Naive thymus-derived CD4-positive, alpha-beta T cell (primary cell): ENCODE results near the gene TIMM21. TPM values are rescaled to one million over a fixed set of nuclear protein-coding genes. Genes with fewer than 3 reads are reported as not detected.

ENCODE experiments used
- ATAC-seq: fragments of 150-1000 bp; cut with Tn5 transposase; 2 replicates; pipeline ENCODE4 v1.10.0; 2021; ENCODE audit warnings: mild to moderate bottlenecking, moderate library complexity
- CTCF ChIA-PET: fragments of 350-600 bp; sonication (Branson Sonifier 250); formaldehyde crosslinking; loops from one replicate; lab custom pipeline; 2021; ENCODE audit warnings: antibody characterized with exemption; lab: Charles Lee
- POLR2A ChIA-PET: fragments of 350-600 bp; sonication (Branson Sonifier 250); formaldehyde crosslinking; loops from one replicate; lab custom pipeline; 2021; ENCODE audit warnings: antibody characterized with exemption, inconsistent platforms; lab: Charles Lee
- DNase-seq, 9 donors: peaks; one replicate each; pipeline versions ENCODE4 v3.0.0 to v3.0.0-alpha.2; 2020 to 2022; ENCODE audit warnings: mixed read lengths in 1 of 9
- H3K27ac ChIP-seq: one replicate; pipeline ENCODE4 v1.7.0; 2013; ENCODE audit warnings: mild to moderate bottlenecking, low read depth, low read length, moderate library complexity
- H3K27me3 ChIP-seq, 2 donors: one replicate each; pipeline ENCODE4 v1.7.0; 2013; ENCODE audit warnings: low read length in 2 of 2, mild to moderate bottlenecking in 2 of 2, moderate library complexity in 2 of 2; ENCODE audit not compliant: control insufficient read depth in 2 of 2, insufficient read depth in 2 of 2
- H3K36me3 ChIP-seq, 3 experiments: 1 replicate in 2 of 3; 2 replicates in 1 of 3; pipeline ENCODE4 v1.7.0; 2013; ENCODE audit warnings: low read length in 3 of 3, mild to moderate bottlenecking in 3 of 3, moderate library complexity in 1 of 3; ENCODE audit not compliant: insufficient read depth in 3 of 3, control insufficient read depth in 2 of 3
- H3K4me1 ChIP-seq, 2 donors: one replicate each; pipeline ENCODE4 v1.7.0; 2013; ENCODE audit warnings: low read length in 2 of 2, mild to moderate bottlenecking in 2 of 2, moderate library complexity in 1 of 2; ENCODE audit not compliant: control insufficient read depth in 2 of 2, insufficient read depth in 2 of 2
- H3K4me3 ChIP-seq: 2 replicates; pipeline ENCODE4 v1.7.0; 2013; ENCODE audit warnings: mild to moderate bottlenecking, low read length
- H3K9me3 ChIP-seq, 3 experiments: 1 replicate in 2 of 3; 2 replicates in 1 of 3; pipeline ENCODE4 v1.7.0; 2013; ENCODE audit warnings: low read length in 3 of 3; ENCODE audit not compliant: control insufficient read depth in 2 of 3
- H3K27ac Mint-ChIP-seq, 9 donors: one replicate each; pipeline ENCODE4 v1.8.0; 2020 to 2022; ENCODE audit warnings: mixed read lengths in 9 of 9, mild to moderate bottlenecking in 8 of 9, moderate library complexity in 5 of 9, inconsistent platforms in 2 of 9
- H3K27me3 Mint-ChIP-seq, 5 donors: one replicate each; pipeline ENCODE4 v1.8.0; 2021 to 2022; ENCODE audit warnings: mixed read lengths in 5 of 5, mild to moderate bottlenecking in 1 of 5
- H3K36me3 Mint-ChIP-seq, 5 donors: one replicate each; pipeline ENCODE4 v1.8.0; 2020 to 2022; ENCODE audit warnings: mixed read lengths in 5 of 5, mild to moderate bottlenecking in 3 of 5, inconsistent platforms in 1 of 5
- H3K4me1 Mint-ChIP-seq, 7 donors: one replicate each; pipeline ENCODE4 v1.8.0; 2020 to 2022; ENCODE audit warnings: mixed read lengths in 7 of 7, mild to moderate bottlenecking in 3 of 7, inconsistent platforms in 1 of 7
- H3K4me3 Mint-ChIP-seq, 10 donors: one replicate each; pipeline ENCODE4 v1.8.0; 2020 to 2022; ENCODE audit warnings: mild to moderate bottlenecking in 10 of 10, mixed read lengths in 10 of 10, moderate library complexity in 6 of 10, inconsistent platforms in 2 of 10
- H3K9me3 Mint-ChIP-seq, 11 donors: one replicate each; pipeline ENCODE4 v1.8.0; 2020 to 2022; ENCODE audit warnings: mixed read lengths in 11 of 11, mild to moderate bottlenecking in 4 of 11, inconsistent platforms in 1 of 11, moderate library complexity in 1 of 11
- intact Hi-C, 2 donors: fragments of 100-400 bp; cut with micrococcal nuclease; formaldehyde crosslinking; loops; one replicate each; pipeline ENCODE4 v1.15.1; 2023
- polyA plus RNA-seq, 2 donors: library from polyadenylated mRNA; unstranded; fragments of 300-500 nt; fragmentation: Illumina TruSeq; gene quantifications; one replicate each; pipeline ENCODE4 v1.2.3, GENCODE V29; 2021
- total RNA-seq, 6 experiments: library from RNA in 5 of 6; stranded (reverse) in 5 of 6; gene quantifications; 1 replicate in 5 of 6; 2 replicates in 1 of 6; pipeline ENCODE4 v1.2.3 and lab custom pipeline; 2021 to 2026

TIMM21 gene
- total and polyA plus RNA-seq, 7 experiments from 2014 or later = 9.7 to 30.2 (median 25.8) TPM

GRCh38 chr18:74178884-74179283, 30.6 kb downstream of the TIMM21 start:
- peaks cover 7 to 41% (median 15%) of the 10 kb centered on the region in 5 donors for H3K27me3 Mint-ChIP-seq
- H3K9me3 Mint-ChIP-seq = no peaks in the 10 kb centered on the region
- no peaks in the 10 kb centered on the region for H3K27me3 ChIP-seq
- intact Hi-C loops = no loop called here
- no peaks in the 10 kb centered on the region for H3K4me1 Mint-ChIP-seq
- H3K27ac ChIP-seq = no peak overlapping the region
- no peaks in the 10 kb centered on the region for H3K9me3 ChIP-seq
- no peak overlapping the region for H3K4me3 ChIP-seq
- H3K4me3 Mint-ChIP-seq = no peak overlapping the region
- DNase-seq (no peak), ATAC-seq (no peak)
- no peaks in the 10 kb centered on the region for H3K36me3 ChIP-seq
- POLR2A ChIA-PET = no interaction called here
- H3K4me1 ChIP-seq = no peaks in the 10 kb centered on the region
- CTCF ChIA-PET = interaction anchor here (0.6 kb wide), 1 partner anchor 963 kb away, joined by 3 read pairs; no protein-coding TSS in a partner anchor
- H3K36me3 Mint-ChIP-seq = no peaks in the 10 kb centered on the region
- no peak overlapping the region for H3K27ac Mint-ChIP-seq

GRCh38 chr18:74179623-74180199, 31.4 kb downstream of the TIMM21 start:
- Histone ChIP-seq H3K27ac (no peak overlapping the region), H3K4me1 (no peaks in the 10 kb centered on the region), H3K4me3 (no peak overlapping the region), H3K36me3 (no peaks in the 10 kb centered on the region), H3K9me3 (no peaks in the 10 kb centered on the region), H3K27me3 (no peaks in the 10 kb centered on the region)
- H3K9me3 Mint-ChIP-seq = no peaks in the 10 kb centered on the region
- no peaks in the 10 kb centered on the region for H3K4me1 Mint-ChIP-seq
- H3K27me3 Mint-ChIP-seq = peaks cover 9 to 35% (median 15%) of the 10 kb centered on the region in 5 donors
- H3K4me3 Mint-ChIP-seq = no peak overlapping the region
- no peak for ATAC-seq
- intact Hi-C loops = no loop called here
- DNase-seq = no peak
- POLR2A ChIA-PET = no interaction called here
- CTCF ChIA-PET = no interaction called here
- no peaks in the 10 kb centered on the region for H3K36me3 Mint-ChIP-seq
- no peak overlapping the region for H3K27ac Mint-ChIP-seq

DNA sequence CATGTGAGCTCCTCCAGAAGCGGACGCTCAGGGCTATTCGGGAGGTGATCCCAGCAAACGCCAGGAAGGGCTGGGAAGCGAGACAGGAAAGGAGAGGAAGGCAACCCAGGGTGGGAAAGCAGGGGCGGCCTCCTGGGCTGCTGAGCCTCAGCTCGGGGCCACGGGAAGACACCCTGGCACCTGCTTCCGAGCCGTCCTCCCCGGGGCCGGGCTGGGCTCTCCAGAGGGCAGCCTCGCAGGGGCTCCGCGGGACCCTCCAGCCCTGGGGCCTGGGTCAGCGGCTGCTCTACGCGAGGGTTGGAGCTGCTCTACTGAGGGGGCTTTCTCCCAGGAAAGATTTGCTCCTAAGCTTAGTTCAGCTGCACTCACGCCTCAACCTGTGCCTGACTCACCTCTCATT, 34.0 kb downstream of the TIMM21 start:
- Mint-ChIP-seq H3K36me3 (no peaks in the 10 kb centered on the region), H3K4me3 (no peak overlapping the region), H3K9me3 (no peaks in the 10 kb centered on the region), H3K27me3 (peaks cover 9 to 19% (median 13%) of the 10 kb centered on the region in 5 donors), H3K4me1 (no peaks in the 10 kb centered on the region), H3K27ac (no peak overlapping the region)
- H3K27me3 ChIP-seq = no peaks in the 10 kb centered on the region
- intact Hi-C loops = no loop called here
- H3K27ac ChIP-seq = no peak overlapping the region
- H3K9me3 ChIP-seq = no peaks in the 10 kb centered on the region
- POLR2A ChIA-PET = no interaction called here
- DNase-seq = no peak
- ATAC-seq = no peak
- no peaks in the 10 kb centered on the region for H3K4me1 ChIP-seq
- no peaks in the 10 kb centered on the region for H3K36me3 ChIP-seq
- CTCF ChIA-PET = no interaction called here
- no peak overlapping the region for H3K4me3 ChIP-seq

DNA sequence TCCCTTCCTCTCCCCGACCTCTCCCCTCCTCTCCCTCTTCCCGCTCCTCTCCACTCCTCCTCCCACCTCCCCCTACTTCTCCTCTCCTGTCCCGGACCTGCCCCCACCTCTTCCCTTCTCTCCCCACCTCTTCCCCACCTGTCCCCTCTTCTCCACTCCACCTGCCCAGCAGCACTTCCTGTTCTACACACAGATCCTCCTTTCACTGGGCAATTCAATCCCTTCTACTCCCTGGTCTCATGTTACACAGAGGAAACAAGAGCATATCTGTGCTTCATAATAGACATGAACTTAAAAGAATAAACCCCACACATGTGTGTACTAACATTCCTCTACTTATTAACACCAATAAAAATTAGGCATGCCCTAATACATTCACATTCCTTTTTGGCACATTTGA, 34.8 kb downstream of the TIMM21 start:
- intact Hi-C loops = no loop called here
- H3K36me3 ChIP-seq = no peaks in the 10 kb centered on the region
- ChIA-PET CTCF (no interaction called here), POLR2A (no interaction called here)
- DNase-seq (no peak), ATAC-seq (no peak)
- H3K27me3 ChIP-seq = no peaks in the 10 kb centered on the region
- H3K4me3 Mint-ChIP-seq = no peak overlapping the region
- no peaks in the 10 kb centered on the region for H3K9me3 ChIP-seq
- H3K4me3 ChIP-seq = no peak overlapping the region
- H3K27ac ChIP-seq = no peak overlapping the region
- H3K4me1 ChIP-seq = no peaks in the 10 kb centered on the region
- no peaks in the 10 kb centered on the region for H3K4me1 Mint-ChIP-seq
- H3K36me3 Mint-ChIP-seq = no peaks in the 10 kb centered on the region
- no peak overlapping the region for H3K27ac Mint-ChIP-seq
- H3K9me3 Mint-ChIP-seq = no peaks in the 10 kb centered on the region
- H3K27me3 Mint-ChIP-seq = peaks cover 9 to 23% (median 13%) of the 10 kb centered on the region in 5 donors

- Histone ChIP-seq H3K4me1 (no peaks in the 10 kb centered on the region), H3K27me3 (no peaks in the 10 kb centered on the region), H3K9me3 (no peaks in the 10 kb centered on the region), H3K4me3 (no peak overlapping the region), H3K27ac (no peak overlapping the region), H3K36me3 (no peaks in the 10 kb centered on the region)
- Mint-ChIP-seq H3K27ac (no peak overlapping the region), H3K36me3 (no peaks in the 10 kb centered on the region), H3K4me3 (no peak overlapping the region), H3K4me1 (no peaks in the 10 kb centered on the region), H3K9me3 (no peaks in the 10 kb centered on the region), H3K27me3 (peaks cover 9 to 37% (median 13%) of the 10 kb centered on the region in 5 donors)
- DNase-seq = no peak
- intact Hi-C loops = no loop called here
- ChIA-PET CTCF (interaction anchor here (1.0 to 1.2 kb wide), 2 partner anchors 31 to 157 kb away, joined by 3 read pairs; no protein-coding TSS in a partner anchor), POLR2A (interaction anchor here (0.7 kb wide), 1 partner anchor 12 kb away, joined by 3 read pairs; no protein-coding TSS in a partner anchor)
- no peak for ATAC-seq
These were observed 36.6 kb downstream of the TIMM21 start for GRCh38 chr18:74184875-74185274.

GRCh38 chr18:74185860-74186259, 37.5 kb downstream of the TIMM21 start:
- no peaks in the 10 kb centered on the region for H3K36me3 ChIP-seq
- Mint-ChIP-seq H3K4me1 (no peaks in the 10 kb centered on the region), H3K27ac (no peak overlapping the region), H3K27me3 (peaks cover 9 to 34% (median 13%) of the 10 kb centered on the region in 5 donors), H3K4me3 (no peak overlapping the region), H3K36me3 (no peaks in the 10 kb centered on the region), H3K9me3 (no peaks in the 10 kb centered on the region)
- H3K27ac ChIP-seq = no peak overlapping the region
- no peak for ATAC-seq
- H3K27me3 ChIP-seq = peaks cover 0 to 2% of the 10 kb centered on the region in 2 donors
- no peak for DNase-seq
- H3K9me3 ChIP-seq = no peaks in the 10 kb centered on the region
- H3K4me1 ChIP-seq = no peaks in the 10 kb centered on the region
- ChIA-PET CTCF (interaction anchor here (1.0 to 1.2 kb wide), 2 partner anchors 32 to 156 kb away, joined by 3 read pairs; no protein-coding TSS in a partner anchor), POLR2A (interaction anchor here (0.7 kb wide), 1 partner anchor 11 kb away, joined by 3 read pairs; no protein-coding TSS in a partner anchor)
- intact Hi-C loops = no loop called here
- H3K4me3 ChIP-seq = no peak overlapping the region

DNA sequence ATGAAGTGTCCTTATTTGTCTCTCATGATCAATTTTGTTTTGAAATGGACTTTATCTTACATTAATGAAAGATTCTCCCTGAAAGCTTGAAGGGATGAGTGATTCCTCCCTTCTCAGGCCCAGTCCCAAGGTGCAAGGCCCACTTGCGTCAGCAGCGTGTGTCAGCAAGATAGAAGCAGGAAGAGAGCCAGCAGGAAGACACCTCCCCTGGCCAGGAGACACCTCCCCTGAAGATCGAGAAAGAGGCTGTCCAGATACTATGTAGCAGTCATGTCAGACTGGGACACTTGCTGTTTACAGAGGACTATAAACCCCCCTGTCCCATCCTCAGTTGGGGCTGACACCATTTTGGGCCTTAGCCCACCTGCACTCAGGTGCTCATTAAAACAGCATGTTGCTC, 38.3 kb downstream of the TIMM21 start:
- no peaks in the 10 kb centered on the region for H3K4me1 ChIP-seq
- H3K27ac Mint-ChIP-seq = no peak overlapping the region
- ATAC-seq (no peak), DNase-seq (no peak)
- no peaks in the 10 kb centered on the region for H3K9me3 ChIP-seq
- no peak overlapping the region for H3K4me3 Mint-ChIP-seq
- no peak overlapping the region for H3K4me3 ChIP-seq
- CTCF ChIA-PET = interaction anchor here (0.8 kb wide), 1 partner anchor 11 kb away, joined by 3 read pairs; no protein-coding TSS in a partner anchor
- H3K9me3 Mint-ChIP-seq = no peaks in the 10 kb centered on the region
- H3K36me3 Mint-ChIP-seq = no peaks in the 10 kb centered on the region
- no peaks in the 10 kb centered on the region for H3K4me1 Mint-ChIP-seq
- H3K27me3 Mint-ChIP-seq = peaks cover 15 to 34% (median 17%) of the 10 kb centered on the region in 5 donors
- POLR2A ChIA-PET = no interaction called here
- H3K27ac ChIP-seq = no peak overlapping the region
- H3K36me3 ChIP-seq = no peaks in the 10 kb centered on the region
- peaks cover 0 to 2% of the 10 kb centered on the region in 2 donors for H3K27me3 ChIP-seq
- intact Hi-C loops = no loop called here
